GM10847 (cell line): ENCODE data around the gene CPNE5.

Source experiments
- POLR2A ChIP-seq: IDR thresholded peaks from 2 replicates; pipeline ENCODE4 v1.6.1; 2011; ENCODE audit not compliant: insufficient read length; ENCODE audit errors: extremely low read depth

CPNE5 gene

DNA sequence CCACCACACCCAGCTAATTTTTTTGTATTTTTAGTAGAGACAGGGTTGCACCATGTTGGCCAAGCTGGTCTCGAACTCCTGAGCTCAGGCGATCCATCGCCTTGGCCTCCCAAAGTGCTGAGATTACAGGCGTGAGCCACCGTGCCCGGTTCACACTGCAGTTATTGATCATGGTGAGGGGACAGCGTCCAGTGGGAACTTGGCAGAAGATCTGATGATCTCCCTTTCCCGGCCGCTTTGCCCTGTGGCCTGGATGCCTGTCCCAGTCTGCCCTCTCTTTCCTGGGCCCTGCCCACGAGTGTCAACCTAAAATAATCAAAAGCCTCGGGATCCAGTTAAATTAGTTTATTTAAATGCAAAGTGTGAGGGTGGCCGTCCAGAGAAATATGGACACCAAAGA, 42.2 kb downstream of the CPNE5 start:
- TF ChIP-seq POLR2A = no peak

DNA sequence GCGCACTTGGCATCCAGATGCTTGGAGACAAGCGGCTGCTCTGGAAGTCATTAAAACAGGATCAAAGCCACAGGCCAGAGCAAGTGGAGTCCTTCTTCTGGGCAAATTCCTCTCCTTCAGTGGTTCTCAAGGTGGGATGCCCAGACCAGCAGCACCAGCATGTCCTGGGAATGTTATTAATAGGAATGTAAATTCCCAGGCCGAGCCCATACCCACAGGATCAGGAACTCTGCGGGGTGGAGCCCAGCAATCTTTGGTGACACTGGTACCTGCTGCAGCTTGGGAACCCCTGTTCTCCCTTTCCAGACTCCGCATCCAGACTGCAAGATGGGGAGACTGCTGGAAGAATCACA, 44.6 kb downstream of the CPNE5 start:
- no peak for TF ChIP-seq POLR2A

DNA sequence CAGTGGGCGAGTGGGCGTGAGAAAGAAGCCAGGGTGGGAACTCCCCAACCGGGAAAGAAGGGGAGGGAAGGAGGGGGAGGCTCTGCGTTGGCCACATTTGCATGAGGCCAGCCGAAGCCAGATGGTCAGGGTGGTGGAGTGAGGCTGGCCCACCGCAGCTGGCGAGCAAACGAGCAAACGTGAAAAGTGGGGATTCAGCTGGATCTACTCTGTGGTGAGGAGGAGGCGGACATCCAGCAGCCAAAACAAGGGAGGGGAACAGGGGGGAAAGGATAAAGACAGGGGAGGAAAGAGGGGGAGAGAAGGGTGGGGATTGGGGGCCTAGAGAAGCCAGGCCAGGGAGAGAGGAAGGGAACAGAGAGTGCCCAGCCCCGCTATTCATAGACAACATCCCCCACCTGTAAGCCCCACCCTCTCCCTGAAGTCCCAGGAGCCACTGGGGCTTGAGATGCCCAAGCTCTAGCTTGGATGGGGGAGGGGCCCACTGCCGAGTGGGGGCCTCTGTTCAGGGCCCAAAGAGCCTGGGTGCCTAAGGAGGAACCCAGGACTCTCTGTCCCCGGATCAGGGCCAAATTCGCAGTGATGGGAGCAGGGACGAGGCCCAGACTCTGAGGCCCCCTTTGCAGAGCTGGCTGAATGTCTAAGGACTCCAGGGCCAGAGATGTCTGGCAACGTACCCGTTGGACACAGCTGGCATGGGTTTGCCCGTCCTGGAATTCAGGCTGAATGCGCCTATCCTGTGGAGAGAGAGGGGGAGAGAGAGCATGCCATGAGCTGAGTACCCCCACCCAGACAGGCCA, 45.1 kb downstream of the CPNE5 start:
- no peak for TF ChIP-seq POLR2A

DNA sequence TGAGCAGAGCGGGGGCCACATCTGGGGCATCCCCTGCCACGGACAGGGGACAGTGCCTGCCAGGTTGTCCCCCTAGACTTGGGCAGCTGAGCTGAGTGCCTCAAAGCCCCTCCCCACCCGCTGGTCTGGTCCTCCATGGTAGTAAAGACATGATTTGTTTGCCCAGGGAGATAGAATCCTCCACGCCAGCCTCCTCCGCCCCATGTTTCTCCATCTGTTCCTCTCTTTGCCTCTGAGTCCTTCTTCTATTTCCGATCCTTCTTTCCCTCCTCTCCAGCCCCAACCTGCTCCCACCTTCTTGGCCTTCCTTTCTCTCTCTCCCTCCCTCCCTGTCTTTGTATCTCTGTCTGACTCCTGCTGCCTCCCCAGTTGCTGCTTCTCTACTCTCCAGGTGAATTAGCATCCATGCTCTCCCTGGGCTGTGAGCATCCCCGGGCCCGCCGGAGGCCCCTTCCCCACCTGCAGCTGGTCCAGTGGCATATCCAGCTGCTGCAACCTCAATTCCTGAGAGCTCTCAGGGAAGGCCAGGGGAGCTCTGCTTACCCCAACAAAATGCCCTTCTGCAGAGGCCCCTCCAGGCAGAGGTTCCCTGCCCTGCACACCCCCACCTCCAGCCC, 45.8 kb downstream of the CPNE5 start:
- TF ChIP-seq POLR2A = no peak

DNA sequence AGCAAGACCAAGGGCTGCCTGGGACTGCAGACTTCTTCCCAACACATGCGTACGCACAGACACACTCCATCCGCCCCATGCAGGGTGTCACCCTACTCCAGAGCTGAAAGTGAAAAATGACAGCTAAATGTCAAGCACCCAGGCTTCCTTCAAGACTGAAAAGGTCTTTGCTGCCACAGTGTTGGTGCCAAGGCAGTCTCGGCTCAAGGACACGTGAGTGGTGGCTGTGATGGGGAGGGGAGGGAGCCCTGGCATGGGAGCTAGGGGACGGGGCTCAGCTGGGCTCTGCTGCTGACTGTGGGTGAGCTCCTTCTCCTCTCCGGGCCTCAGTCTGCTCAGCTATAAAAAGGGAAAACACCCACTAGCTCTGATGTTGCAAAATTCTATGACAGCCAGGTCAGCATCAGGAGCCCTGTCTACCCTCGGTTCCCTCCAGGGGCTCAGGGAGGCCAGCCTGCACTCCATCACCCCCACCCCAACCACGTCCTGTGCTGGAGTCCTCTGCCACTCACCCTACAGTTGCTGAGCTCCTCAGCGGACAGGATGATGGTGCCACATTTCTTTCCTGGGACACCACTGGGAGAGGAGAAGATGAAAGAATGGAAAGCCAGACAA, 47.6 kb downstream of the CPNE5 start:
- no peak for TF ChIP-seq POLR2A

DNA sequence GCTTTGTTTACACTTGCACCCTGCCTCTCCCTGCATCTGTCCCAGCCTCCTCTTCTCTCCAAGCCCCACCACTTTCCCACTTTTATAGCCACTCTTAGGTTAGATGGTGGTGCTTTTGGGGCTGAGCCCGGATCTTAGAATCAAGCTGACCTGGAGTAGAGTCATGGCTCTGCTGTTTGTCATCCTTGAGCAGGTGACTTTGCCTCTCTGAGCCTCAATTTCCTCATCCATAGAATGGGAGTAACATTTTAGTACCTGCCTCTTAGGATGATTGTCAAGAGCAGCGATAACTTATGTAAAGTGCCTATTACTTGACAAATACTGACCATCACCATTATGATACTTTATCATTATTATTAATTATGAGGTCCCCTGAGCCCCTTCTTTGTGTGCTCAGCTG, 48.2 kb downstream of the CPNE5 start:
- TF ChIP-seq POLR2A = no peak

DNA sequence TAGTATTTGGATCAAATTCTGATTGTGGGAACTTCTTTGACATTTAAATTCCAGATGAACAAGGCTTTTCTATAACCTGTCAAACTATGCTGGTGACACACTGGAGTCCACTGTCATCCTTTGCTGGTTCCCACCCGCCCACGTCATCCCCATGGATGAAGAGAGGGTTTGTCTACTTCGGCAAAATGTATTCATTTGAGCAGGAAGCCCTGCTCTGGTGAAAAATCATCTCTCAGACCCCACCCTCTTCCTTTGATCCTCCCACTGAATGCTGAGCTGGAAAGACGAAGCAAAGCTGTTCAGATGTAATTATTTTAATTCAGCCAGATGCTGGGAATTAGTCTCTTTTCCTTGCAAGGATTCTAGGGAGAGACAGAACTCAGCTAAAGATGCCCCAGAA, 50.5 kb downstream of the CPNE5 start:
- TF ChIP-seq POLR2A = no peak

DNA sequence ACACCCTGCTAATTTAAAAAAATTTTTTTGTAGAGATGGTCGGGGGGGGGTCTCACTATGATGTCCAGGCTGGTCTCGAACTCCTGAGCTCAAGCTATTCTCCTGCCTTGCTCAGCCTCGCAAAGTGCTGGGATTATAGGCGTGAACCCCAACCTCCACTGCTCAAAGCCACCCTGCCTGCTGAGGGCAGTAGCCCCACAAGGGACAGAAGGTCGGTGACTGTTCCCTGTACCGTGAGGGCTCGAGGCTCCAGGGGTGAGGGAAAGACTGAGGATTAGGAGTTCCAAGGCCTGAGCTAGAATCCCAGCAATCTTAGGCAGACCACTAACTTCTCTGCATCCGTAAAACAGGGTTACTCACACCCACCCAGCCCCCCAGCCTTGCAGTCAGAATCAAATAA, 51.1 kb downstream of the CPNE5 start:
- no peak for TF ChIP-seq POLR2A

DNA sequence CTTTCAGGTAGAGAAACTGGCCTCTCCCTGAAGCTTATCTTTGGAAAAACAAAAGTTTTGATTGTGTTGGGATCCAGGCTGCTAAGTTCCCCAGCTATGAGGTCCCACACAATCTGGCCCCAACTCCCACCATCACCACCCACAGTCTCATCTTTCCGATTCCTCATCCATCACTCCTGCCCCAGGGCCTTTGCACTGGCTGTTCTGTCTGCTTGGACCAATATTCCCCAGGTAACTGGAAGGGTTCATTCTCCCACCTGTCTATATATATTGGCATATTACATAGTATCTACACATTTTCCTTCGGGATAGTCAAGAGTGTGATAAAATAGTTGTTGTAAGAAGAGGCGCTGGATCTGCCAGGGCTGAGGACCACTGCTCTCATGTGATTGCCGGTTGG, 52.0 kb downstream of the CPNE5 start:
- no peak for TF ChIP-seq POLR2A

DNA sequence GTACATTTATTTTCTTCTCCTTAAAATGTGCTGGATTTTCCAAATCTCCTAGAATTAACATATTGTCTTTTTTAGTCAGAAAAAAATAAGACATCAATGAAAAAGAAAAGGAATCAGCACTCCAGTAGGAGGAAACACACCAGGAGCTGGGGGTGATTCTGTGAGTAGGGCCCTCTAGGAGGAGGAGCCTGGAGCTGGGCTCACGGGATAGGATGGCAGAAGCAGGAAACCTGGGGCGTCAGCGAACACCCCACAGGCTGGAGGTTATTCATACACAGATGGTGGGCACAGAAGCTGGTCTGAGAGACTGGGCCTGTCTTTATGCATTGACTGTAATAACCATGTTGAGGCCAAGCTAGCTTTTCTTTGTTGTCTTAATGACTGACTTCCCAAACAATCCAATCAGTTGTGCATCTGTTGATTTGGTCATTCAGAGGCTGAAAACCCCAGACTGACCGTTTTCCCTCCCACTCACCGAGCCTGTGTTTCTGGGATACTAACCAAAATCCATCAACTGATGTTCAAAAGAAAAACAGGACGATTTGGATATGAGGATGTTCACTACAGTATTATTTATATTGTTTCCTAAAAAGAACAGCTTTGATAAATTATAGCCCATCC, 53.1 kb downstream of the CPNE5 start:
- no peak for TF ChIP-seq POLR2A

DNA sequence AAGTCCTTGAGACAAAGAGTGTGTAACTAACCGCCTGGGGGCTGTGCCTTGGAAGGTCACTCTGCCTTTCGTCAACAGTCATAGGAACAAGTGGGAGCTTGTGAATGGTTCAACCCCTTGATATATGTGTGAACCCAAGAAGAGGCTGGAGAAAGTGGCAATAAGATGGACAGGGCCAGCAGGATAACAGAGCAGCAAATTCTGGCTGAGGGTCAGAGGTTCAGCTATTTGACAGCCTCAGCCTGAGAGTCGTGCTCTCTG, 54.9 kb downstream of the CPNE5 start:
- no peak for TF ChIP-seq POLR2A

DNA sequence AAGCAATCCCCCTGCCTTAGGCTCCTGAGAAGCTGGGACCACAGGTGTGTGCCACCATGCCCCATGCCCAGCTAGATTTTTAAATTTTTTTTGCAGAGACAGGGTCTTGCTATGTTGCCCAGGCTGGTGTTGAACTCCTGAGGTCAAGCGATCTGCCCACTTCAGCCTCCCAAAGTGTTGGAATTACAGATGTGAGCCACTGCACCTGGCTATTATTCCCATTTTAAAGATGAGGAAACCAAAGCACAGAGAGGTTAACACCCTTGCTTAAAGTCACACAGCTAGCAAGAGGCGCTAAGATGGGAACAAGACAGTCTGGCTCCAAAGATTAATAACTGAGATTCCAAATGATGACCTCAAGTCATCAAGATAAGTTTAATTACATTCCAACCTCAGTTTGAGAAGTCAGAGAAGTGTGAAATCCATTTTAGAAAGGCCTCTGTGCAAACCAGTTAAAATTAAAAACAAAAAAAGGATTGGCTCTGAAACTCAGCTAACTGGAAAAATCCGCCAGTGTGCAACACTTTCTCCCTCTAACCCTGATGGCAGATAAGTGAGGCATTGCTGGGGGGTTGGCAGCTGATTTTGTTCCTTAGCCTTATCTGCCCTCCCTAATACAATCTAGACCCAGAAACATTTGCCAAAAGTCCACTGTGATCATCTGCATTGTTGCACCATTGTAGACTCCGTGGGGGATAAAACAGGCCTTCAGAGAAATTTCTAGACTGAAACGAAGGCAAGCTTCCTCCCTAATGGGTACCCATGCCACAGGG, 55.5 kb downstream of the CPNE5 start:
- TF ChIP-seq POLR2A = no peak

DNA sequence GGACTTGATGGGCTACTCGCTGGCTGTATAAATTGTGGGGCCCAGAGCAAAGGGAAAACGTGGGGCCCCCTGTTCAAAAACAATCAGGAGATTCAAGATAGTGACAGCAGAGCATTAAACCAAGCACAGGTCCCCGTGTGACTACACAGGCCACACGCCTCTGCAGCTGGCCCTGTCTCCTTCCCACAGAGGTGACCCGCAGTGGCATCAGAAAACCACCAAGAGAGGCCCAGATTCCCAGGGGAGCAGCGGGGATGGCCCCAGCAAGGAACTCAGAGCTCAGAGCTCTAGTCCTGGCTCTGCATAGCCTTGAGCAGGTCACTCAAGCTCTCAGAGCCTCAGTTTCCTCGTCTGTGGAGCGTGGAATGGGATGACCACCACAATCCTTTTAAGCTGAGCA, 57.6 kb downstream of the CPNE5 start:
- TF ChIP-seq POLR2A = no peak

DNA sequence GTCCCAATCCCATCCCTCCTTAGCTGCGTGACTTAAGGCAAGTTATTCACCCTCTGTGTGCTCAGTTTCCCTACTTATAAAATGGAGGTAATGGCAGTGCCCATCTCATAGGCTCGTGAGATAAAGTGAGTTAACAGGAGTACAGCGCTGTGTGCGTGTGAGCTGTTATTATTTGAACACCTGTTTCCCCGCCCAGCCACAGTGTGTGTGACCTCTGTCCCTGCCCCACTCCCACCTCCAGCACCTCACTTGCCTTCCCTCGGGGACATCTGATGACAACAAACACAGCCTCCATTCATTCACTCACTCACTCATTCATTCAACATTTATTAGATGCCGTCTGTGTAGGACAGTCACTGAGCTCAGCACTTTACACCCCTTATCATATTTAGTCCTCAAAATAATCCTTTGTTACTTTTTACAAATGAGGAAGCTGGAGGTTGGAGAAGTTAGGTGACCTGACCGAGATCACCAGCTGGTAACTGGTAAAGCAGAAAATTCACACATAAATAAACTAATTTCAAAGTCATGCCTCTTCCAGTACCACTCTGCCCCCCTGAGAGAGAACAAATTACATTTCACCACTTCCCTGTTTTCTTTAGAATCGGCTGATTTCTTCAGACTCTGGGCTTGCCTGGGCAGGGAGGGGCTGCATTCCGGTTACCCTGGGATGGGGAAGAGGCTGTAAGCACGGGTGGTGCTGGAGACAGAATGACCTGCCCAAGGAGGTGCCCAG, 58.6 kb downstream of the CPNE5 start:
- TF ChIP-seq POLR2A = no peak

DNA sequence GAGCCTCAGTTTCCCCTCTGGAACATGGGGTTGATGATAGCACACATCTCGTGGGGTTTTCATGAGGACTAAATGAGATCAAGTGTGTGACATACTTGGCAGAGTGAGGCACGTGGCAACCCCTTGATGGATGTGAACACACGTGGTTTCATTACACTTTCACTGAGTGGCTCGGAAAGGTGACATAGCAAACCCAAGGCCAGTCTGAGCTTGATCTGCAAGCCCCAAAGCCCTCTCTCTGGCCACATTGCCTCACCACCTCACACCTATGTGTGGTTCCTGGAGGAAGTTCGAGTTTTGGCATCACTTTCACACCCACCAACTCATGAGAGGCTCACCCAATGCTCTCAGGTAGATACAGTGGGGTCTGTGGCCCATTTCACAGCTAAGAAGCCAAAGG, 60.0 kb downstream of the CPNE5 start:
- no peak for TF ChIP-seq POLR2A
